ENCODE results near the gene UST. TPM values are rescaled to one million over a fixed set of nuclear protein-coding genes. Genes with fewer than 3 reads are reported as not detected.
"Not testable (repeated sequence)": the region's sequence is repeated elsewhere in the genome, so short reads cannot be mapped to it uniquely, and the experiment has no call there.

UST gene
- total RNA-seq, 4 donors from 2014 or later, result 16.7 to 19.5 (median 18.1) TPM

DNA sequence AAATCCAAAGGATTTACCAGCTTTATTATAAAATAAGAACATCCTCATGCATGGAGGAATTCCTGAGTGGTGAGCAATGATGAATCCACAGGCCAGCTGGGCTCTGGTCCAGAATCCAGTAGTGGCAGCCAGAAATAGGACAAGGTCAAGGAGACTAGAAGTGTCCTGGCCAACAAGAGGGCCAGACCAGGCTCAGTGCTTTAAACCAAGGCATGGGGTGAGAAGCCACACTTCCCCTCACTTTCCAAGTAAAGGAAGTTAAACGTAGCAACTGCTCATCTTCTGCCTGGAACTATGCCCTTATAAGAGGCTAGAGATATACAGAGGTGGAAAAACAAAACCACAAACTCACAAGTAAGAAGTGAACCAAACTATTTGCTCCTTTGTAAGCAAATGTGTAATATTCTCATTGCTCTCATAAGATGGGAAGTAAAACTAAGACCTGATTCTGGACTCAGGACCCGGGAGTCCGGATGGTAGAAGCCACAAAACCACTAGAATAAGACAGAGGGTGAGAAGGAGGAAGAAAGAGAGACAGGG lies 253.2 kb downstream of the UST start:
- H3K27me3 ChIP-seq, result no peaks in the 10 kb centered on the region
- DNase-seq (ENCODE audit: low spot score in 2 of 2), result no peak
- H3K4me1 ChIP-seq, result peaks cover 7% of the 10 kb centered on the region
- no peak overlapping the region for H3K27ac ChIP-seq
- 73% methylated on average over 3 of the region's 3 CpGs for WGBS
- H3K36me3 ChIP-seq, result no peaks in the 10 kb centered on the region
- H3K4me3 ChIP-seq, result no peak overlapping the region
- TF ChIP-seq POLR2A (IDR thresholded peaks at IDR 0.05) (no peak), EP300 (IDR thresholded peaks at IDR 0.05) (no peak), POLR2AphosphoS5 (IDR thresholded peaks at IDR 0.05) (no peak)
- TF ChIP-seq, protein P1, sequence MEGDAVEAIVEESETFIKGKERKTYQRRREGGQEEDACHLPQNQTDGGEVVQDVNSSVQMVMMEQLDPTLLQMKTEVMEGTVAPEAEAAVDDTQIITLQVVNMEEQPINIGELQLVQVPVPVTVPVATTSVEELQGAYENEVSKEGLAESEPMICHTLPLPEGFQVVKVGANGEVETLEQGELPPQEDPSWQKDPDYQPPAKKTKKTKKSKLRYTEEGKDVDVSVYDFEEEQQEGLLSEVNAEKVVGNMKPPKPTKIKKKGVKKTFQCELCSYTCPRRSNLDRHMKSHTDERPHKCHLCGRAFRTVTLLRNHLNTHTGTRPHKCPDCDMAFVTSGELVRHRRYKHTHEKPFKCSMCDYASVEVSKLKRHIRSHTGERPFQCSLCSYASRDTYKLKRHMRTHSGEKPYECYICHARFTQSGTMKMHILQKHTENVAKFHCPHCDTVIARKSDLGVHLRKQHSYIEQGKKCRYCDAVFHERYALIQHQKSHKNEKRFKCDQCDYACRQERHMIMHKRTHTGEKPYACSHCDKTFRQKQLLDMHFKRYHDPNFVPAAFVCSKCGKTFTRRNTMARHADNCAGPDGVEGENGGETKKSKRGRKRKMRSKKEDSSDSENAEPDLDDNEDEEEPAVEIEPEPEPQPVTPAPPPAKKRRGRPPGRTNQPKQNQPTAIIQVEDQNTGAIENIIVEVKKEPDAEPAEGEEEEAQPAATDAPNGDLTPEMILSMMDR (IDR thresholded peaks at IDR 0.05), result no peak
- H3K9me3 ChIP-seq, result peaks cover 6% of the 10 kb centered on the region

DNA sequence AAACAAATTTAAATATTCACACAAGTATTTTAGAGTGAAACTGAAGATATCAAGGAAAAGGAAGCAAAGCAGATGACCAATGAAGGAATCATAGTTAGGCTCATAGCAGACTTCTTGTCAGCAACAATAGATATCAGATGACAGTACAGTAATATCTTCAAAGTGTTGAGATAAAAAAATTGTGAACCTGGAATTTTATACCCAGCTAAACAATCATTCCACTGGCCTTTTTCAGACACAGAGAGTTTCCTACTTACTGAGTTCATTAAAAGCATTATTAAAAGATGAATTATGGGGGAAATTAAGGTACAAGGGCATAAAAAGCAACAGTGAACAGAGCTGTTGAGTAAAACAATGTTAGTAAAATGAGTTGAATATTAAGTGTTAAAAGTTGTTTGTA lies 254.6 kb downstream of the UST start:
- Histone ChIP-seq H3K4me3 (no peak overlapping the region), H3K27ac (no peak overlapping the region), H3K4me1 (peaks cover 7% of the 10 kb centered on the region), H3K36me3 (no peaks in the 10 kb centered on the region), H3K9me3 (peaks cover 6% of the 10 kb centered on the region), H3K27me3 (no peaks in the 10 kb centered on the region)
- TF ChIP-seq EP300 (IDR thresholded peaks at IDR 0.05) (no peak), POLR2A (IDR thresholded peaks at IDR 0.05) (no peak), POLR2AphosphoS5 (IDR thresholded peaks at IDR 0.05) (no peak)
- TF ChIP-seq, protein P1 (IDR thresholded peaks at IDR 0.05), result no peak
- DNase-seq (ENCODE audit: low spot score in 2 of 2), result no peak

DNA sequence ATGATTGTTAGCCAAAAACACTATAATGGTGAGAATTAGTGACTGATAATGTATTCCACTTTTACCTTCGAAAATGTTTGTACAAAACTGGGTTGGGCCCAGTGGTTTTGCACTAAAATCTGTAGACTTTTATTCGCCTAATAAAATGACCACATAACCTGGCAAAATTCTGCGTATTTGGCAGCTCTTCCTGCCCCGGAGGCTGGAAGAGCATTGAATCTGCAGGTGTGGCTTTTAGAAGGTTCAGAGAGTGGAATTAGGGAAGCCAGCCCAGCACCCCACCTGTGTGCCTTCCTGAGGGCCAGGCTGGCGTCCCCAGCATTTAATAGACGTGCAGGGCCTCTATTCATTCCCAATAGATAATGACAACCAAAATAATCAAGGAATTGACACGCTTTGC lies 256.7 kb downstream of the UST start:
- WGBS, result 48% methylated on average over 7 of the region's 7 CpGs
- TF ChIP-seq POLR2A (IDR thresholded peaks at IDR 0.05), result no peak
- H3K4me3 ChIP-seq, result no peak overlapping the region
- no peak overlapping the region for H3K27ac ChIP-seq
- H3K4me1 ChIP-seq, result peaks cover 3% of the 10 kb centered on the region
- no peaks in the 10 kb centered on the region for H3K27me3 ChIP-seq
- H3K9me3 ChIP-seq, result peaks cover 6% of the 10 kb centered on the region
- DNase-seq (ENCODE audit: low spot score in 2 of 2), result no peak
- no peaks in the 10 kb centered on the region for H3K36me3 ChIP-seq

DNA sequence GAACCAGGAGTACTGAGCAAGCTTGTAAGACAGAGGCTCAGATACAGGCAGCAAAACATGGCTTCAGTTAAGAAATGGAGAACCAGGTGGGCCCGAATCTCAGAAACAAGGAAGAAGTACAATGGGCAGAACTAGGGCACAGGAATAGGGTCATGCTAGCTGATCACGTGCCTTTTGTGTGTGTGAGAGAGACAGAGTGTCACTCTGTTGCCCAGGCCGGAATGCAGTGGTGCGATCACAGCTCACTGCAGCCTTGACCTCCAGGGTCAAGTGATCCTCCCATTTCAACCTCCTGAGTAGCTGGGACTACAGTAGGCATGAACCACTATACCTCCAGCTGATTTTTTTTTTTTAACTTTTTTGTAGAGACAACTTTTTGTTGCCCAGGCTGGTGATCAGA lies 257.8 kb downstream of the UST start:
- no peaks in the 10 kb centered on the region for H3K36me3 ChIP-seq
- TF ChIP-seq, protein P1 (IDR thresholded peaks at IDR 0.05), result no peak
- TF ChIP-seq POLR2AphosphoS5 (IDR thresholded peaks at IDR 0.05), result no peak
- no peak for TF ChIP-seq POLR2A (IDR thresholded peaks at IDR 0.05)
- TF ChIP-seq EP300 (IDR thresholded peaks at IDR 0.05), result no peak
- H3K27me3 ChIP-seq, result no peaks in the 10 kb centered on the region
- DNase-seq (ENCODE audit: low spot score in 2 of 2), result no peak
- no peak overlapping the region for H3K4me3 ChIP-seq
- H3K9me3 ChIP-seq, result peaks cover 6% of the 10 kb centered on the region
- peaks cover 3% of the 10 kb centered on the region for H3K4me1 ChIP-seq
- WGBS, result 91% methylated on average over 4 of the region's 4 CpGs
- H3K27ac ChIP-seq, result no peak overlapping the region

DNA sequence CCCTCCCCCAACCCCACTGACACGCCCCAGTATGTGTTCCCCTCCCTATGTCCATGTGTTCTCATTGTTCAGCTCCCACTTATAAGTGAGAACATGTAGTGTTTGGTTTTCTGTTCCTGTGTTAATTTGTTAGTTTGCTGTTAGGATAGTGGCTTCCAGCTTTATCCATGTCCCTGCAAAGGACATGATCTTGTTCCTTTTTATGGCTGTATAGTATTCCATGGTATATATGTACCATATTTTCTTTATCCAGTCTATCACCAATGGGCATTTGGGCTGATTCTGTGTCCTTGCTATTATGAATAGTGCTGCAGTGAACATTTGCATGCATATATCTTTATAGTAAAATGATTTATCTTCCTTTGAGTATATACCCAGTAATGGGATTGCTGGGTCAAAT lies 259.4 kb downstream of the UST start:
- H3K4me3 ChIP-seq; H3K27me3 ChIP-seq; H3K27ac ChIP-seq; H3K4me1 ChIP-seq; H3K9me3 ChIP-seq; H3K36me3 ChIP-seq; DNase-seq (ENCODE audit: low spot score in 2 of 2): not testable (repeated sequence)
- 95% methylated on average over 1 of the region's 1 CpG for WGBS

DNA sequence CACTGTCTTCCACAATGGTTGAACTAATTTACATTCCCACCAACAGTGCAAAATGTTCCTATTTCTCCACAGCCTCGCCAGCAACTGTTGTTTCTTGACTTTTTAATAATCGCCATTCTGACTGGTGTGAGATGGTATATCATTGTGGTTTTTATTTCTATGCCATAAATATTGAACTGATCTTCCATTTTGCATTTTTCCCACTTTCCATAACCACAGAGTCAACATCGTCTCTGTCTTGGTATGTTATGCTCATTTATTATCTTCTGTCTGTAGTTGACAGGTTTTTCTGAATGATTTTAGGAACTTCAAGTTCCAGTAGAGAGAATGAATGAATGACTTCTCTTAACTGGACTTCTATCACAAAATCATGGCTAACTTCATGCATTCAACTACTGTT lies 259.8 kb downstream of the UST start:
- Histone ChIP-seq H3K4me1 (peaks cover 3% of the 10 kb centered on the region), H3K9me3 (no peaks in the 10 kb centered on the region), H3K4me3 (no peak overlapping the region), H3K36me3 (no peaks in the 10 kb centered on the region), H3K27me3 (no peaks in the 10 kb centered on the region), H3K27ac (no peak overlapping the region)
- TF ChIP-seq POLR2AphosphoS5 (IDR thresholded peaks at IDR 0.05) (no peak), POLR2A (IDR thresholded peaks at IDR 0.05) (no peak), EP300 (IDR thresholded peaks at IDR 0.05) (no peak)
- TF ChIP-seq, protein P1 (IDR thresholded peaks at IDR 0.05), result no peak
- no peak for DNase-seq (ENCODE audit: low spot score in 2 of 2)
- WGBS, result 93% methylated on average over 3 of the region's 3 CpGs
